ENCODE results near the gene HSPB1.
"Not testable (repeated sequence)": the region's sequence is repeated elsewhere in the genome, so short reads cannot be mapped to it uniquely, and the experiment has no call there.

HSPB1 gene

GRCh38 chr7:76281006-76281705 is 21.3 kb upstream of the HSPB1 start:
- no peak for FAIRE-seq
- no peak for DNase-seq (ENCODE audit: insufficient read length, low spot score)

GRCh38 chr7:76281706-76282343 is 20.6 kb upstream of the HSPB1 start:
- no peak for DNase-seq (ENCODE audit: insufficient read length, low spot score)
- FAIRE-seq, result no peak

GRCh38 chr7:76282344-76283253 is 19.9 kb upstream of the HSPB1 start:
- FAIRE-seq, result no peak
- DNase-seq (ENCODE audit: insufficient read length, low spot score), result no peak

- FAIRE-seq, result no peak
- no peak for DNase-seq (ENCODE audit: insufficient read length, low spot score)
Measured at GRCh38 chr7:76283254-76284159, 19.0 kb upstream of the HSPB1 start.

GRCh38 chr7:76285604-76286374 is 16.7 kb upstream of the HSPB1 start:
- FAIRE-seq (no peak), DNase-seq (ENCODE audit: insufficient read length, low spot score) (no peak)

- no peak for FAIRE-seq
- no peak for DNase-seq (ENCODE audit: insufficient read length, low spot score)
Measured at GRCh38 chr7:76286842-76287403, 15.6 kb upstream of the HSPB1 start.

- DNase-seq (ENCODE audit: insufficient read length, low spot score), result not testable (repeated sequence)
Measured at GRCh38 chr7:76290847-76291350, 11.6 kb upstream of the HSPB1 start.

DNA sequence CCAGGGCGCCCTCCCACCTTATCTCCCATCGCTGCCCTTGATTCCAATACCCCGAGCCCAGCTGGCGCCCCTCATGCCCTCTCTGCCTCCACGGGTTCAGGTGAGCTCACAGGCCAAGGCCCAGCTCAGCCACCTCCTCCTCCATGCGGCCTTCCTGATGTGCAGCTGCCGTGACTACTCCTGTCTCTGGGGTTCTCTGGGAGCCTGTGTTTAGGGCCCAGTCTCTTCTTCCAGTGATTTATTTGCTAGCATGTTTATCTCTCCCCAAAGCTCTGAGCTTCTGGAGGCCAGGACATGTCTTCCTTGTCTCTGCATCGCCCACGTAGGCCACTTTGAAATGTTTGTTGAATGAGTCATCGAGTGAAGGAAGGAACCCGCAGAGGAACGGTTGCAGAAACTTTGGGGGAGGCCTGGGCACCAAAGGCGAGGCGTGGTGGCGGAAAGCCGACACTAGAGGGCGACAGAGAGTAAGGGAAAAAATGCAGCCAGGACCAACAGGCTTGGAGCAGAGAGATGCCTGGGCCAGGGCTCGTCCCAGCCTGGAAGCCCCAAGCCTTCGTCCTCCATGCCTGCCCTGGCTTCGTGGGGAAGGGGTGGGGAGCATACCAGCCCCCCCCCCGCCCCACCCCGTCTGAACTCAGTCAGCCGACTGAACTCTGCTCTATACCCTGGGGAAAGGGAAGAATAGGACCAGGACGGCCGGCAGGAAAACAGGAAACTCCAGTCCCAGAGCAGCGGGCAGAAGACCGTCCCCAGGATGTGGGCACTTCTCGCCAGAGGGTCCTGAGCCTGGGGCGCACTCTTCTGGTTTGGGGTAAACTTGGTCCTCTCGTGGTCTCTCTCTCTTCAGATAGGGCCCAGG is 10.9 kb upstream of the HSPB1 start:
- FAIRE-seq (peak; percentile 86), DNase-seq (ENCODE audit: insufficient read length, low spot score) (peak; percentile 86)

More at GRCh38 chr7:76290847-76291350, 11.6 kb upstream of the HSPB1 start:
- not testable (repeated sequence) for FAIRE-seq

DNA sequence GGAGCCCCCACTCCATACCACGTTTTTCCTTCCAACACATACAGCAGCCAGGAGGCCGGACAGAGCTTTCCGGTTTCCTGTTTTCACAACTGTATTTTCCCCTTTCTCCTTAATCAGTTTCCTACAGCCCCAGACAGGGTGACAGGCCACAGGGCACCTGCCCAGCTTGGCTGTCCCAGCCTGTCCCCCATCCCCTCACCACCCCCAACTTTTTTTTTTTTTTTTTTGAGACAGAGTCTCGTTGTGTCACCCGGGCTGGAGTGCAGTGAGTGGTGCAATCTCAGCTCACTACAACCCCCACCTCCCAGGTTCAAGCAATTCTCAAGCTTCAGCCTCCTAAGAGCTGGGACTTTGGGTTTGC is 10.3 kb upstream of the HSPB1 start:
- no peak for FAIRE-seq
- no peak for DNase-seq (ENCODE audit: insufficient read length, low spot score)

GRCh38 chr7:76292911-76293310 is 9.6 kb upstream of the HSPB1 start:
- FAIRE-seq; DNase-seq (ENCODE audit: insufficient read length, low spot score): not testable (repeated sequence)

- FAIRE-seq (no peak), DNase-seq (ENCODE audit: insufficient read length, low spot score) (no peak)
Measured at GRCh38 chr7:76293407-76293901, 9.0 kb upstream of the HSPB1 start.

DNA sequence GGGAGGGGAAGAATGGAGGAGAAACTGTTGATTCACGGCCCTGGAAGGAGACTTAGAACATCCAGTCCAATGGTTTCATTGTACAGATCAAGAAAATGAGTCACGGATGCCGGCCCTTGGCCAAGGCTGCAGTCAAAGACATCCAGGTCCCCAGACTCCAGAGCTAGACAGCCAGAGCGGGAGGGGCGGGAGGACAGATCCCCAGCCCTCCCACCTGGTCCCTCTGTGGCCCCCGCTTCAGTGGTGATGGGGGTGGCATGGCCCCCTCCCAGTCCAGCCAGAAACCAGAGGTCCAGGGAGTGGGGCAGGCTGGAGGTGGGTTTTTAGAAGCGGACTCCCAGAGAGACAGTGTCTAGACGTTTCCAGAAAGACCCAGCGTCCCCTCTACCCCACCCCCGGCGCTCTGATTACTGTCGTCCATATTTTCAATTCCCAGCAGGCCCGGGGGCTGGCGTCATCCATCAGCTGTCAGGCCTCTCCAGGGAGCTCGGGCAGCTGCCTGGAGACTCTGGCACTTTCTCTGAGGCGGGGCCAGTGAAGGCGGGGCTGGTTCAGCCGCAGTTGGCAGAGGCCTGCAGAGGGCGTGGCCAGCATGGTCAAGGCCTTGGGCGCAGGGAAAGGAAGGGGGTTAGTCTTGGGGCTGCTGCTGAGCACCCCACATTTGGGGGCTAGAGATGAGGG is 8.0 kb upstream of the HSPB1 start:
- no peak for FAIRE-seq
- no peak for DNase-seq (ENCODE audit: insufficient read length, low spot score)

DNA sequence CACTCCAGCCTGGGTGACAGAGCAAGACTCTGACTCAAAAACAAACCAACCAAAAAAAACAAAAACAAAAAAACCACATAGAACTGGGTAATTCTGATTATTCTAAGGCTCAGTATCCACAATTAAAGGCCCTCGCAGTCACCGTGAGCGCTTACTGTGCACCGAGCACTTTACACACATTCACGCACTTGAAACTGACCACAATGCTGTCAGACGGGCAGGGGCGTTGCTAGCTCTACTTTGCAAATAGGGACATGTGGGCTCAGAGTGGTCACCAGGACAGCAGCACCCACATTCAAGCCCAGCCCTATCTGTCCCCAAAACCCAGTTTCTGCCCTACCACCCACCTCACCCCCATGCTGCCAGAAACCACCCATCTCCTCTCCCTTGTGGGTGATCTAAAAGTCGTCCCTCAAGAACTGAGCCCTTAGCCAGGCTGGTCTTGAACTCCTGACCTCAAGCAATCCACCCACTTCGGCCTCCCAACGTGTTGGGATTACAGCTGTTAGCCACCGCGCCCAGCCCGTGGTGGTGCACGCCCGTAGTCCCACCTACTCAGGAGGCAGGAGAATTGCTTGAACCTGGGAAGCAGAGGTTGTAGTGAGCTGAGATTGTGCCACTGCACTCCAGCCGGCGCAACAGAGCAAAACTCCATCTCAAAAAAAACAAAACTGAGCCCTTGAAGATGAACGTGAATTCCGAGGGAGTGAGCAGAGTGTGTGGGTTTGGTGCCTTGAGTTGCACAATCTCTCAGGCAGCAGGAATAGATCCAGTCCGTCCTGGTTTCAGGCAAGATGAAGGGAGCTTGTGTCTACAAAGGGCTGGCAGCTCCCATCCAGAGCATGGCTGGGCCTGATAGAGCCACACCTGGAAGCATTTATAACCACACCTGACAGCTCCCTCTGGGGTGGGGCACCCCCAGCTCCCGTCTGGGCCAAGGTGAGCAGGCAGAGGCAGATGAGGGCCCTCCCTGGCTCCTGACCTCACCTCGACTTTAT is 5.4 kb upstream of the HSPB1 start:
- no peak for DNase-seq (ENCODE audit: insufficient read length, low spot score)
- no peak for FAIRE-seq

DNA sequence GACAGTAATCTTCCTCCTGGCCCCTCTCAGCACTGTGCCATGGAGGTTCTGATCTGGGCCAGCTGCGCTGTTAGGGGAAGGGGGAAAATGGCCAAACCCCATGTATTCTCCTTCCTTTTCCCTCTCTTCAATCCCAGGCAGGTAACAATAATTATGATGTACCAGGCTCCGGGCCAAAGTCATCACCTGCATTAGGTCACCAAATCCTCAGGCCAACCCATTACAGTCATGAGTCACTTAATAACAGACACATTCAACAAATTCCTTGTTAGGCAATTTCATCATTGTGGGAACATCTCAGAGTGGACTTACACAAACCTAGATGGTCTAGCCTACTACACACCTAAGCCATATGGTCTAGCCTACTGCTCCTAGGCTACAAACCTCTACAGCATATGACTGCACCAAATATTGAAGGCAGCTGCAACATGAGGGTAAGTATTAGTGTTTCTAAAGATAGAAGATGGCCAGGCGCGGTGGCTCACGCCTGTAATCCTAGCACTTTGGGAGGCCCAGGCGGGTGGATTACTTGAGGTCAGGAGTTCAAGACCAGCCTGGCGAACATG is 2.2 kb upstream of the HSPB1 start:
- FAIRE-seq (no peak), DNase-seq (ENCODE audit: insufficient read length, low spot score) (no peak)

DNA sequence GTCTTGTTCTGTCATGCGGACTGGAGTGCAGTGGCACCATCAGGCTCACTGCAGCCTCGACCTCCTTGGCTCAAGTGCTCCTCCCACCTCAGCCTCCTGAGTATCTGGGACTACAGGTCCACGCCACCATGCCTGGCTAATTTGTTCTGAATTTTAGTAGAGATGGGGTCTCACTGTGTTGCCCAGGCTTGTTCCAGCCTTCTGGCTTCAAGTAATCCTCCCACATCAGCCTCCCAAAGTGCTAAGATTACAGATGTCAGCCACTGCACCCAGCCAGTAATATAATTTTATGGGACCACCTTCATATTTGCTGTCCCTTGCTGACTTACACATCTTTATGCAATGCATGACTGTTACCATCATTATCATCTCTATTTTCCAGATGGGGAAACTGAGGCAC is 1.5 kb upstream of the HSPB1 start:
- DNase-seq (ENCODE audit: insufficient read length, low spot score) (no peak), FAIRE-seq (no peak)
